Measurements from ENCODE around the gene NR3C2. TPM values are rescaled to one million over a fixed set of nuclear protein-coding genes. Genes with fewer than 3 reads are reported as not detected.

NR3C2 gene
- total and polyA plus RNA-seq, 10 of the 15 experiments (the other 5 are each of a cell fraction or from before 2014, with no cell fraction given): 0.05 to 0.11 (median 0.08) TPM; not detected in 4

GRCh38 chr4:148441986-148442831 lies at the start of gene NR3C2 (continued):
- TF ChIP-seq SKIL (IDR thresholded peaks at IDR 0.05; ENCODE audit: low read depth, poor library complexity, severe bottlenecking) (no peak), CBX3 (IDR thresholded peaks at IDR 0.05; ENCODE audit: borderline replicate concordance, low read depth) (no peak), GATAD2B (conservative IDR thresholded peaks at IDR 0.05; ENCODE audit: low read depth) (no peak), NR2C1 (IDR thresholded peaks at IDR 0.05) (no peak), SUZ12 (IDR thresholded peaks at IDR 0.05; ENCODE audit: unreplicated experiment) (peak; percentile 33), HDAC2 (IDR thresholded peaks at IDR 0.05) (no peak), ZNF207 (IDR thresholded peaks at IDR 0.05; ENCODE audit: borderline replicate concordance) (no peak), EZH2 (IDR thresholded peaks at IDR 0.05; ENCODE audit: borderline replicate concordance, control insufficient read depth, low read depth, low read length) (no peak), CREM (IDR thresholded peaks at IDR 0.05; ENCODE audit: low read depth) (peak; percentile 82), FOXM1 (IDR thresholded peaks at IDR 0.05; ENCODE audit: low read depth, low read length) (no peak), MXI1 (IDR thresholded peaks at IDR 0.05; ENCODE audit: low read depth, low read length) (no peak), NR2C2 (IDR thresholded peaks at IDR 0.05; ENCODE audit: borderline replicate concordance, control insufficient read depth, insufficient read length, low read depth) (no peak), MLLT1 (IDR thresholded peaks at IDR 0.05) (no peak), DPF2 (IDR thresholded peaks at IDR 0.05) (peak; percentile 98), NFYA (IDR thresholded peaks at IDR 0.05; ENCODE audit: borderline replicate concordance, low read depth, low read length) (peak; percentile 7; the same call in 1 of the 2 replicates)
- TF ChIP-seq, protein P1, sequence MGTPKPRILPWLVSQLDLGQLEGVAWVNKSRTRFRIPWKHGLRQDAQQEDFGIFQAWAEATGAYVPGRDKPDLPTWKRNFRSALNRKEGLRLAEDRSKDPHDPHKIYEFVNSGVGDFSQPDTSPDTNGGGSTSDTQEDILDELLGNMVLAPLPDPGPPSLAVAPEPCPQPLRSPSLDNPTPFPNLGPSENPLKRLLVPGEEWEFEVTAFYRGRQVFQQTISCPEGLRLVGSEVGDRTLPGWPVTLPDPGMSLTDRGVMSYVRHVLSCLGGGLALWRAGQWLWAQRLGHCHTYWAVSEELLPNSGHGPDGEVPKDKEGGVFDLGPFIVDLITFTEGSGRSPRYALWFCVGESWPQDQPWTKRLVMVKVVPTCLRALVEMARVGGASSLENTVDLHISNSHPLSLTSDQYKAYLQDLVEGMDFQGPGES (IDR thresholded peaks at IDR 0.05): peak; percentile 74; the same call in 1 of the 2 replicates
- TF ChIP-seq, protein P2, sequence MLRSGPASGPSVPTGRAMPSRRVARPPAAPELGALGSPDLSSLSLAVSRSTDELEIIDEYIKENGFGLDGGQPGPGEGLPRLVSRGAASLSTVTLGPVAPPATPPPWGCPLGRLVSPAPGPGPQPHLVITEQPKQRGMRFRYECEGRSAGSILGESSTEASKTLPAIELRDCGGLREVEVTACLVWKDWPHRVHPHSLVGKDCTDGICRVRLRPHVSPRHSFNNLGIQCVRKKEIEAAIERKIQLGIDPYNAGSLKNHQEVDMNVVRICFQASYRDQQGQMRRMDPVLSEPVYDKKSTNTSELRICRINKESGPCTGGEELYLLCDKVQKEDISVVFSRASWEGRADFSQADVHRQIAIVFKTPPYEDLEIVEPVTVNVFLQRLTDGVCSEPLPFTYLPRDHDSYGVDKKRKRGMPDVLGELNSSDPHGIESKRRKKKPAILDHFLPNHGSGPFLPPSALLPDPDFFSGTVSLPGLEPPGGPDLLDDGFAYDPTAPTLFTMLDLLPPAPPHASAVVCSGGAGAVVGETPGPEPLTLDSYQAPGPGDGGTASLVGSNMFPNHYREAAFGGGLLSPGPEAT (IDR thresholded peaks at IDR 0.05; ENCODE audit: low read depth): peak; percentile 31; the same call in 1 of the 2 replicates
- TF ChIP-seq, protein P3, sequence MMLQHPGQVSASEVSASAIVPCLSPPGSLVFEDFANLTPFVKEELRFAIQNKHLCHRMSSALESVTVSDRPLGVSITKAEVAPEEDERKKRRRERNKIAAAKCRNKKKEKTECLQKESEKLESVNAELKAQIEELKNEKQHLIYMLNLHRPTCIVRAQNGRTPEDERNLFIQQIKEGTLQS (IDR thresholded peaks at IDR 0.05; ENCODE audit: borderline replicate concordance, extremely low read depth, low read depth, low read length): peak; percentile 32; the same call in 1 of the 2 replicates
- TF ChIP-seq, protein P4, sequence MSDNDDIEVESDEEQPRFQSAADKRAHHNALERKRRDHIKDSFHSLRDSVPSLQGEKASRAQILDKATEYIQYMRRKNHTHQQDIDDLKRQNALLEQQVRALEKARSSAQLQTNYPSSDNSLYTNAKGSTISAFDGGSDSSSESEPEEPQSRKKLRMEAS (IDR thresholded peaks at IDR 0.05; ENCODE audit: low read depth, low read length): peak; percentile 42
